ENCODE results near the gene MRPL41.

The MRPL41 gene

DNA sequence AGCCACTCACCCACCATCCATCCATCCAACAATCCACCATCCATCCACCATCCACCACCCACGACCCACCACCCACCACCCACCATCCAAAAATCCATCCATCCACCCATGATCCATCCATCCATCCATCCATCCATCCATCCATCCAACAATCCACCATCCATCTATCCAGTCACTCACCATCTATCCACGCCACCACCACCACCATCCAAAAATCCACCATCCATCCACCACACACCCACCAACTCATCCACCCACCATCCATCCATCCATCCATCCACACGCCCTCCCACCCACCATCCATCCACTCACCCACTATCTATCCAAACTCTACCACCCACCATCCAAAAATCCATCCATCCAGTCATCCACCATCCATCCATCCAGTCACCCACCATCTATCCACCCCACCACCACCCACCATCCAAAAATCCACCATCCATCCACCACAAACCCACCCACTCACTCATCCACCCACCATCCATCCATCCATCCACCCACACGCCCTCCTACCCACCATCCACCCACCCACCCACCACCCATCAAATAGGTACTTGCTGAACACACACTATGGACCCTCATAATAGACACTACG, 18.0 kb downstream of the MRPL41 start:
- Histone ChIP-seq H3K27ac (replicated peaks) (no peak overlapping the region), H3K4me3 (replicated peaks; ENCODE audit: insufficient read depth, low read length) (no peak overlapping the region), H3K27me3 (ENCODE audit: insufficient read depth, poor library complexity, severe bottlenecking) (no peaks in the 10 kb centered on the region)
- TF ChIP-seq POLR2AphosphoS5 (IDR thresholded peaks at IDR 0.05; ENCODE audit: low read depth), result no peak
- no peak for TF ChIP-seq GABPA (IDR thresholded peaks at IDR 0.05; ENCODE audit: low read depth)
- TF ChIP-seq, protein P1, sequence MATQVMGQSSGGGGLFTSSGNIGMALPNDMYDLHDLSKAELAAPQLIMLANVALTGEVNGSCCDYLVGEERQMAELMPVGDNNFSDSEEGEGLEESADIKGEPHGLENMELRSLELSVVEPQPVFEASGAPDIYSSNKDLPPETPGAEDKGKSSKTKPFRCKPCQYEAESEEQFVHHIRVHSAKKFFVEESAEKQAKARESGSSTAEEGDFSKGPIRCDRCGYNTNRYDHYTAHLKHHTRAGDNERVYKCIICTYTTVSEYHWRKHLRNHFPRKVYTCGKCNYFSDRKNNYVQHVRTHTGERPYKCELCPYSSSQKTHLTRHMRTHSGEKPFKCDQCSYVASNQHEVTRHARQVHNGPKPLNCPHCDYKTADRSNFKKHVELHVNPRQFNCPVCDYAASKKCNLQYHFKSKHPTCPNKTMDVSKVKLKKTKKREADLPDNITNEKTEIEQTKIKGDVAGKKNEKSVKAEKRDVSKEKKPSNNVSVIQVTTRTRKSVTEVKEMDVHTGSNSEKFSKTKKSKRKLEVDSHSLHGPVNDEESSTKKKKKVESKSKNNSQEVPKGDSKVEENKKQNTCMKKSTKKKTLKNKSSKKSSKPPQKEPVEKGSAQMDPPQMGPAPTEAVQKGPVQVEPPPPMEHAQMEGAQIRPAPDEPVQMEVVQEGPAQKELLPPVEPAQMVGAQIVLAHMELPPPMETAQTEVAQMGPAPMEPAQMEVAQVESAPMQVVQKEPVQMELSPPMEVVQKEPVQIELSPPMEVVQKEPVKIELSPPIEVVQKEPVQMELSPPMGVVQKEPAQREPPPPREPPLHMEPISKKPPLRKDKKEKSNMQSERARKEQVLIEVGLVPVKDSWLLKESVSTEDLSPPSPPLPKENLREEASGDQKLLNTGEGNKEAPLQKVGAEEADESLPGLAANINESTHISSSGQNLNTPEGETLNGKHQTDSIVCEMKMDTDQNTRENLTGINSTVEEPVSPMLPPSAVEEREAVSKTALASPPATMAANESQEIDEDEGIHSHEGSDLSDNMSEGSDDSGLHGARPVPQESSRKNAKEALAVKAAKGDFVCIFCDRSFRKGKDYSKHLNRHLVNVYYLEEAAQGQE (IDR thresholded peaks at IDR 0.05; ENCODE audit: insufficient replicate concordance, low read depth), result no peak
- TF ChIP-seq, protein P2, sequence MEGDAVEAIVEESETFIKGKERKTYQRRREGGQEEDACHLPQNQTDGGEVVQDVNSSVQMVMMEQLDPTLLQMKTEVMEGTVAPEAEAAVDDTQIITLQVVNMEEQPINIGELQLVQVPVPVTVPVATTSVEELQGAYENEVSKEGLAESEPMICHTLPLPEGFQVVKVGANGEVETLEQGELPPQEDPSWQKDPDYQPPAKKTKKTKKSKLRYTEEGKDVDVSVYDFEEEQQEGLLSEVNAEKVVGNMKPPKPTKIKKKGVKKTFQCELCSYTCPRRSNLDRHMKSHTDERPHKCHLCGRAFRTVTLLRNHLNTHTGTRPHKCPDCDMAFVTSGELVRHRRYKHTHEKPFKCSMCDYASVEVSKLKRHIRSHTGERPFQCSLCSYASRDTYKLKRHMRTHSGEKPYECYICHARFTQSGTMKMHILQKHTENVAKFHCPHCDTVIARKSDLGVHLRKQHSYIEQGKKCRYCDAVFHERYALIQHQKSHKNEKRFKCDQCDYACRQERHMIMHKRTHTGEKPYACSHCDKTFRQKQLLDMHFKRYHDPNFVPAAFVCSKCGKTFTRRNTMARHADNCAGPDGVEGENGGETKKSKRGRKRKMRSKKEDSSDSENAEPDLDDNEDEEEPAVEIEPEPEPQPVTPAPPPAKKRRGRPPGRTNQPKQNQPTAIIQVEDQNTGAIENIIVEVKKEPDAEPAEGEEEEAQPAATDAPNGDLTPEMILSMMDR (IDR thresholded peaks at IDR 0.05; ENCODE audit: insufficient read depth, low read length), result no peak
- no peak for TF ChIP-seq SPI1 (IDR thresholded peaks at IDR 0.05; ENCODE audit: borderline replicate concordance, low read depth)
- DNase-seq (ENCODE audit: low read depth in 1 of 2, low spot score in 1 of 2), result no peak

GRCh38 chr9:137570566-137570965, 18.9 kb downstream of the MRPL41 start:
- no peak overlapping the region for H3K4me3 ChIP-seq (replicated peaks; ENCODE audit: insufficient read depth, low read length)
- no peak overlapping the region for H3K27ac ChIP-seq (replicated peaks)
- no peaks in the 10 kb centered on the region for H3K27me3 ChIP-seq (ENCODE audit: insufficient read depth, poor library complexity, severe bottlenecking)
- TF ChIP-seq SPI1 (IDR thresholded peaks at IDR 0.05; ENCODE audit: borderline replicate concordance, low read depth) (no peak), POLR2AphosphoS5 (IDR thresholded peaks at IDR 0.05; ENCODE audit: low read depth) (no peak), GABPA (IDR thresholded peaks at IDR 0.05; ENCODE audit: low read depth) (no peak)
- TF ChIP-seq, protein P1 (IDR thresholded peaks at IDR 0.05; ENCODE audit: insufficient replicate concordance, low read depth), result no peak
- TF ChIP-seq, protein P2 (IDR thresholded peaks at IDR 0.05; ENCODE audit: insufficient read depth, low read length), result no peak
- no peak for DNase-seq (ENCODE audit: low read depth in 1 of 2, low spot score in 1 of 2)

- TF ChIP-seq, protein P2 (IDR thresholded peaks at IDR 0.05; ENCODE audit: insufficient read depth, low read length), result no peak
- TF ChIP-seq POLR2AphosphoS5 (IDR thresholded peaks at IDR 0.05; ENCODE audit: low read depth), result no peak
- no peak for DNase-seq (ENCODE audit: low read depth in 1 of 2, low spot score in 1 of 2)
- Histone ChIP-seq H3K4me3 (replicated peaks; ENCODE audit: insufficient read depth, low read length) (no peak overlapping the region), H3K27ac (replicated peaks) (no peak overlapping the region), H3K27me3 (ENCODE audit: insufficient read depth, poor library complexity, severe bottlenecking) (no peaks in the 10 kb centered on the region)
These were observed 22.5 kb downstream of the MRPL41 start for GRCh38 chr9:137574192-137574591.

GRCh38 chr9:137575364-137575715, 23.7 kb downstream of the MRPL41 start:
- no peak overlapping the region for H3K27ac ChIP-seq (replicated peaks)

More at GRCh38 chr9:137575364-137575715, 23.7 kb downstream of the MRPL41 start:
- TF ChIP-seq, protein P2 (IDR thresholded peaks at IDR 0.05; ENCODE audit: insufficient read depth, low read length), result no peak
- H3K4me3 ChIP-seq (replicated peaks; ENCODE audit: insufficient read depth, low read length), result no peak overlapping the region
- no peak for DNase-seq (ENCODE audit: low read depth in 1 of 2, low spot score in 1 of 2)
- no peaks in the 10 kb centered on the region for H3K27me3 ChIP-seq (ENCODE audit: insufficient read depth, poor library complexity, severe bottlenecking)

All from HL-60 (cell line).